SK-N-SH (cell line): ENCODE measurements around the gene CYP2R1. TPM values are rescaled to one million over a fixed set of nuclear protein-coding genes. Genes with fewer than 3 reads are reported as not detected.

Experiments used
- CTCF ChIA-PET: fragments of 300-600, 350-600 bp; formaldehyde crosslinking; extraction: SDS; loops from one replicate; lab custom pipeline; 2021; lab: Yijun Ruan, JAX
- POLR2A ChIA-PET: fragments of 350-600 bp; sonication (Branson Sonifier 250); formaldehyde crosslinking; extraction: SDS; loops from one replicate; lab custom pipeline; 2020; ENCODE audit warnings: antibody characterized with exemption, inconsistent platforms; lab: Yijun Ruan, JAX
- DNase-seq: peaks from one replicate; pipeline ENCODE4 v3.0.0; 2012
- H2AFZ ChIP-seq: fragments of 200-600 bp; sonication (generic); 2 replicates; pipeline ENCODE4 v1.8.1; 2016; ENCODE audit warnings: antibody characterized with exemption, mild to moderate bottlenecking, low read depth
- H3F3A ChIP-seq: fragments of 200-600 bp; sonication (generic); replicated peaks from 2 replicates; pipeline ENCODE3; 2016; ENCODE audit warnings: antibody characterized with exemption, mild to moderate bottlenecking; ENCODE audit not compliant: insufficient read depth
- H3K27ac ChIP-seq, 2 experiments: fragments of 200-500 bp in 1 of 2; fragments of 200-600 bp in 1 of 2; sonication (Bioruptor generic) in 1 of 2; sonication (generic), shearing (Covaris generic) in 1 of 2; 2 replicates each; pipeline versions ENCODE4 v1.5.1 to v1.6.1; 2014 to 2016; ENCODE audit warnings: low read depth in 2 of 2, inconsistent platforms in 1 of 2, low read length in 1 of 2, mild to moderate bottlenecking in 1 of 2, mixed read lengths in 1 of 2
- H3K27me3 ChIP-seq: fragments of 200-600 bp; sonication (generic), shearing (Covaris generic); 2 replicates; pipeline ENCODE4 v1.6.1; 2016; ENCODE audit warnings: mixed run types; ENCODE audit not compliant: insufficient read depth
- H3K36me3 ChIP-seq, 2 experiments: fragments of 200-500 bp in 1 of 2; fragments of 200-600 bp in 1 of 2; sonication (Bioruptor generic) in 1 of 2; sonication (generic) in 1 of 2; replicated peaks in 1 of 2; 2 replicates each; pipeline versions ENCODE3 to v1.5.1; 2014 to 2016; ENCODE audit warnings: low read length in 1 of 2, mild to moderate bottlenecking in 1 of 2; ENCODE audit not compliant: insufficient read depth in 2 of 2, control insufficient read depth in 1 of 2
- H3K4me1 ChIP-seq, 2 experiments: fragments of 200-500 bp in 1 of 2; fragments of 200-600 bp in 1 of 2; sonication (Bioruptor generic) in 1 of 2; sonication (generic), shearing (Covaris generic) in 1 of 2; 2 replicates each; pipeline versions ENCODE4 v1.5.1 to v1.6.1; 2014 to 2016; ENCODE audit warnings: low read depth in 1 of 2, low read length in 1 of 2, mixed run types in 1 of 2; ENCODE audit not compliant: insufficient read depth in 2 of 2, control insufficient read depth in 1 of 2
- H3K4me2 ChIP-seq: fragments of 200-600 bp; sonication (generic), shearing (Covaris generic); 2 replicates; pipeline ENCODE4 v1.6.1; 2017; ENCODE audit warnings: mixed run types
- H3K4me3 ChIP-seq, 2 experiments: fragments of 200-500 bp in 1 of 2; fragments of 200-600 bp in 1 of 2; sonication (Bioruptor generic) in 1 of 2; sonication (generic), shearing (Covaris generic) in 1 of 2; 2 replicates each; pipeline versions ENCODE4 v1.5.1 to v1.8.1; 2014 to 2016; ENCODE audit warnings: low read depth in 2 of 2, inconsistent platforms in 1 of 2, low read length in 1 of 2, mild to moderate bottlenecking in 1 of 2, mixed read lengths in 1 of 2, moderate library complexity in 1 of 2
- H3K79me2 ChIP-seq: fragments of 200-600 bp; sonication (generic); 2 replicates; pipeline ENCODE4 v1.8.1; 2017; ENCODE audit warnings: mild to moderate bottlenecking; ENCODE audit not compliant: insufficient read depth
- H3K9ac ChIP-seq: fragments of 200-600 bp; sonication (generic); 2 replicates; pipeline ENCODE4 v1.6.1; 2017; ENCODE audit warnings: mixed run types
- H3K9me2 ChIP-seq: fragments of 200-600 bp; sonication (generic); 2 replicates; pipeline ENCODE4 v1.6.1; 2017; ENCODE audit warnings: mixed run types
- H3K9me3 ChIP-seq: fragments of 200-600 bp; sonication (generic); 2 replicates; pipeline ENCODE4 v1.6.1; 2017; ENCODE audit warnings: mixed run types, mild to moderate bottlenecking, moderate library complexity
- H4K20me1 ChIP-seq: fragments of 200-600 bp; sonication (generic); 2 replicates; pipeline ENCODE4 v1.6.1; 2017; ENCODE audit warnings: mild to moderate bottlenecking, mixed run types; ENCODE audit not compliant: insufficient read depth
- EP300 ChIP-seq, 2 experiments: IDR thresholded peaks; 2 replicates each; pipeline versions ENCODE4 v1.4.0 to v1.6.1; 2012; ENCODE audit warnings: borderline replicate concordance in 1 of 2, low read depth in 1 of 2, low read length in 1 of 2
- EZH2phosphoT487 ChIP-seq: fragments of 200-600 bp; sonication (generic); IDR thresholded peaks from 2 replicates; pipeline ENCODE4 v1.6.1; 2017; ENCODE audit warnings: low read depth, mixed run types, mild to moderate bottlenecking, antibody characterized with exemption, moderate library complexity, borderline replicate concordance
- FOSL2 ChIP-seq: IDR thresholded peaks from 2 replicates; pipeline ENCODE4 v1.4.0; 2012; ENCODE audit warnings: low read depth, mild to moderate bottlenecking, moderate library complexity, borderline replicate concordance
- GATA2 ChIP-seq: sonication (generic); formaldehyde crosslinking; IDR thresholded peaks from 2 replicates; pipeline ENCODE4 v1.5.0; 2020; ENCODE audit warnings: mild to moderate bottlenecking, missing genetic modification reagents
- MEF2A ChIP-seq: IDR thresholded peaks from 2 replicates; pipeline ENCODE4 v1.4.0; 2012; ENCODE audit warnings: low read depth, borderline replicate concordance
- MXI1 ChIP-seq: IDR thresholded peaks from 2 replicates; pipeline ENCODE4 v1.6.1; 2012; ENCODE audit warnings: mild to moderate bottlenecking, low read depth, low read length, improper control_type of control experiment
- NRF1 ChIP-seq: IDR thresholded peaks from 2 replicates; pipeline ENCODE4 v1.6.1; 2012; ENCODE audit warnings: low read depth, mild to moderate bottlenecking, low read length
- POLR2AphosphoS5 ChIP-seq: IDR thresholded peaks from 2 replicates; pipeline ENCODE4 v1.6.1; 2012; ENCODE audit warnings: low read depth, low read length
- RAD21 ChIP-seq: IDR thresholded peaks from 2 replicates; pipeline ENCODE4 v1.6.1; 2012; ENCODE audit warnings: mild to moderate bottlenecking, low read length
- SMC3 ChIP-seq: IDR thresholded peaks from 2 replicates; pipeline ENCODE4 v1.6.1; 2012; ENCODE audit warnings: low read depth, low read length, improper control_type of control experiment
- TAF1 ChIP-seq: IDR thresholded peaks from 2 replicates; pipeline ENCODE4 v1.6.1; 2012; ENCODE audit warnings: low read depth, mild to moderate bottlenecking, low read length, moderate library complexity, borderline replicate concordance
- YY1 ChIP-seq: IDR thresholded peaks from 2 replicates; pipeline ENCODE4 v1.4.0; 2012; ENCODE audit warnings: low read depth, mild to moderate bottlenecking
- WGBS: methylation state at CpG from one replicate; pipeline ENCODE4 v1.1.6; 2017; ENCODE audit warnings: low lambda C conversion rate; 5-methylcytosine and 5-hydroxymethylcytosine counted together
- polyA plus RNA-seq, 3 experiments: library from polyadenylated mRNA; depleted of rRNA; stranded (reverse); fragments of >200 nt; gene quantifications; 2 replicates each; pipeline ENCODE4 v1.2.3, GENCODE V29; 2012
- TF ChIP-seq, protein P1 (sequence below): IDR thresholded peaks from 2 replicates; pipeline ENCODE4 v1.4.0; 2012; ENCODE audit warnings: low read depth, borderline replicate concordance
- TF ChIP-seq, protein P2 (sequence below): IDR thresholded peaks from 2 replicates; pipeline ENCODE4; 2012
- TF ChIP-seq, protein P3 (sequence below): IDR thresholded peaks from 2 replicates; pipeline ENCODE4 v1.4.0; 2012; ENCODE audit warnings: low read depth
- TF ChIP-seq, protein P4 (sequence below): fragments of 150-350 bp; IDR thresholded peaks from 2 replicates; pipeline ENCODE4 v1.6.1; 2017; ENCODE audit warnings: antibody characterized with exemption, low read length, low read depth, borderline replicate concordance
- TF ChIP-seq, protein P5 (sequence below): IDR thresholded peaks from 2 replicates; pipeline ENCODE4 v1.4.0; 2012; ENCODE audit warnings: low read depth, borderline replicate concordance
- TF ChIP-seq, protein P6 (sequence below): IDR thresholded peaks from 2 replicates; pipeline ENCODE4 v1.6.1; 2012; ENCODE audit warnings: mild to moderate bottlenecking, low read depth, low read length, moderate library complexity

CYP2R1 gene
- polyA plus RNA-seq, 1 of the 3 experiments (the other 2 are of a cell fraction): 9.3 TPM

DNA sequence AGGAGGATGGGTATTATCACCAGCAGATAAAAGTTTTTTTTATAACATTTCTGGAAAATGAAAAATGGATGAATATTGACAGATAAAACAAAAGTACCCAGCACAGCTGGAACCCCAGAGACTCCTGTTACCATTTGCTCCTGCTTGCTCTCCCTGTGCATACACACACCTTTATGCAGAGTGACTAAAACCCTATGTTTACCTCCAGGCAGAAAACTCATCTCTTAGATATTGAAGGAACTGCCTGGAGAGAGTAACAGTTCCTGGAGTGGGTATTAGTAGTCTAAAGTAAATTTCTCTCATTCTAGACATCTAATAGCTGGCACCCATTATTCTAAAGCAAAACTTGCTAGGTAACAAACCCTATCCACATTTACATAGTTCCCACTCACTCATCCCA is 38.0 kb downstream of the CYP2R1 start (continued):
- TF ChIP-seq SMC3: no peak
- no peak for TF ChIP-seq POLR2AphosphoS5
- no peak for TF ChIP-seq GATA2 (CRISPR knock-in tag)

DNA sequence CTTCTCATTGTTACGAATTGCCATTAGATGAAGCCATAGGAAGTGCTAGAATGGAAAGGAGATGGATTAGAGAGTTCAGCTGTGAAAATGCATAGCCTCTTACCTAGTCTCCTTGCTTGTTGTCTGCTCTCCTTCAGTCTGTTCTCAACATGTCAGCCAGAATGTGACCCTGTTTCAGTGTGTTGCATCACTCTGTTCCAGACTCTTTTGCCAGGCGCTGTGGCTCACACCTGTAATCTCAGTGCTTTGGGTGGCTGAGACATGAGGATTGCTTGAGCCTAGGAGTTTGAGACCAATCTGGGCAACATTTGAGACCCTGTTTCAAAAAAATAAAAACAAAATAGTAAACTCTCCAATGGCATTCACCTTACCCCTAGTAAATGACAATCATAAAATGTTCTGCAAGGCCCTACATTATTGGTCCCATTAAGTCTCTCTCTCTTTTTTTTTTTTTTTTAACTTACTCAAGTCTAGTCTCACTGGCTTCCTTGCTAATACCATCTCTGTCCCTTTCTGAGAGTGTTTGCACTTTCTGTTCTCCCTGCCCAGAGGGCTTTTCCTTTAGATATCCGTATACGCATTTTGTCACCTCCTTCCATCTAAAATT is 39.4 kb downstream of the CYP2R1 start:
- CTCF ChIA-PET: no interaction called here

More for the DNA sequence above, 39.4 kb downstream of the CYP2R1 start:
- Histone ChIP-seq H4K20me1 (no peaks in the 10 kb centered on the region), H3K36me3 (no peaks in the 10 kb centered on the region), H3F3A (no peaks in the 10 kb centered on the region), H3K9ac (no peak overlapping the region), H3K27ac (no peak overlapping the region), H3K4me1 (no peaks in the 10 kb centered on the region), H3K9me2 (no peaks in the 10 kb centered on the region), H3K4me2 (no peak overlapping the region), H2AFZ (no peak overlapping the region), H3K9me3 (no peaks in the 10 kb centered on the region), H3K27me3 (no peaks in the 10 kb centered on the region), H3K4me3 (no peak overlapping the region), H3K79me2 (no peaks in the 10 kb centered on the region)
- POLR2A ChIA-PET: no interaction called here
- no peak for DNase-seq
- no peak for TF ChIP-seq MXI1
- TF ChIP-seq, protein P1, sequence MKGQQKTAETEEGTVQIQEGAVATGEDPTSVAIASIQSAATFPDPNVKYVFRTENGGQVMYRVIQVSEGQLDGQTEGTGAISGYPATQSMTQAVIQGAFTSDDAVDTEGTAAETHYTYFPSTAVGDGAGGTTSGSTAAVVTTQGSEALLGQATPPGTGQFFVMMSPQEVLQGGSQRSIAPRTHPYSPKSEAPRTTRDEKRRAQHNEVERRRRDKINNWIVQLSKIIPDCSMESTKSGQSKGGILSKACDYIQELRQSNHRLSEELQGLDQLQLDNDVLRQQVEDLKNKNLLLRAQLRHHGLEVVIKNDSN: no peak
- no peak for TF ChIP-seq EP300 (IDR thresholded peaks at IDR 0.05; ENCODE audit: borderline replicate concordance in 1 of 2, low read depth in 1 of 2, low read length in 1 of 2)
- TF ChIP-seq, protein P2, sequence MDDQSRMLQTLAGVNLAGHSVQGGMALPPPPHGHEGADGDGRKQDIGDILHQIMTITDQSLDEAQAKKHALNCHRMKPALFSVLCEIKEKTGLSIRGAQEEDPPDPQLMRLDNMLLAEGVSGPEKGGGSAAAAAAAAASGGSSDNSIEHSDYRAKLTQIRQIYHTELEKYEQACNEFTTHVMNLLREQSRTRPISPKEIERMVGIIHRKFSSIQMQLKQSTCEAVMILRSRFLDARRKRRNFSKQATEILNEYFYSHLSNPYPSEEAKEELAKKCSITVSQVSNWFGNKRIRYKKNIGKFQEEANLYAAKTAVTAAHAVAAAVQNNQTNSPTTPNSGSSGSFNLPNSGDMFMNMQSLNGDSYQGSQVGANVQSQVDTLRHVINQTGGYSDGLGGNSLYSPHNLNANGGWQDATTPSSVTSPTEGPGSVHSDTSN: no peak
- TF ChIP-seq, protein P3, sequence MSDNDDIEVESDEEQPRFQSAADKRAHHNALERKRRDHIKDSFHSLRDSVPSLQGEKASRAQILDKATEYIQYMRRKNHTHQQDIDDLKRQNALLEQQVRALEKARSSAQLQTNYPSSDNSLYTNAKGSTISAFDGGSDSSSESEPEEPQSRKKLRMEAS: no peak
- no peak for TF ChIP-seq RAD21
- TF ChIP-seq NRF1: no peak
- no peak for TF ChIP-seq MEF2A
- TF ChIP-seq YY1: no peak
- TF ChIP-seq, protein P4, sequence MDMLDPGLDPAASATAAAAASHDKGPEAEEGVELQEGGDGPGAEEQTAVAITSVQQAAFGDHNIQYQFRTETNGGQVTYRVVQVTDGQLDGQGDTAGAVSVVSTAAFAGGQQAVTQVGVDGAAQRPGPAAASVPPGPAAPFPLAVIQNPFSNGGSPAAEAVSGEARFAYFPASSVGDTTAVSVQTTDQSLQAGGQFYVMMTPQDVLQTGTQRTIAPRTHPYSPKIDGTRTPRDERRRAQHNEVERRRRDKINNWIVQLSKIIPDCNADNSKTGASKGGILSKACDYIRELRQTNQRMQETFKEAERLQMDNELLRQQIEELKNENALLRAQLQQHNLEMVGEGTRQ: no peak
- TF ChIP-seq, protein P5, sequence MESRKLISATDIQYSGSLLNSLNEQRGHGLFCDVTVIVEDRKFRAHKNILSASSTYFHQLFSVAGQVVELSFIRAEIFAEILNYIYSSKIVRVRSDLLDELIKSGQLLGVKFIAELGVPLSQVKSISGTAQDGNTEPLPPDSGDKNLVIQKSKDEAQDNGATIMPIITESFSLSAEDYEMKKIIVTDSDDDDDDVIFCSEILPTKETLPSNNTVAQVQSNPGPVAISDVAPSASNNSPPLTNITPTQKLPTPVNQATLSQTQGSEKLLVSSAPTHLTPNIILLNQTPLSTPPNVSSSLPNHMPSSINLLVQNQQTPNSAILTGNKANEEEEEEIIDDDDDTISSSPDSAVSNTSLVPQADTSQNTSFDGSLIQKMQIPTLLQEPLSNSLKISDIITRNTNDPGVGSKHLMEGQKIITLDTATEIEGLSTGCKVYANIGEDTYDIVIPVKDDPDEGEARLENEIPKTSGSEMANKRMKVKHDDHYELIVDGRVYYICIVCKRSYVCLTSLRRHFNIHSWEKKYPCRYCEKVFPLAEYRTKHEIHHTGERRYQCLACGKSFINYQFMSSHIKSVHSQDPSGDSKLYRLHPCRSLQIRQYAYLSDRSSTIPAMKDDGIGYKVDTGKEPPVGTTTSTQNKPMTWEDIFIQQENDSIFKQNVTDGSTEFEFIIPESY: no peak
- TF ChIP-seq FOSL2: no peak
- no peak for TF ChIP-seq TAF1
- TF ChIP-seq, protein P6, sequence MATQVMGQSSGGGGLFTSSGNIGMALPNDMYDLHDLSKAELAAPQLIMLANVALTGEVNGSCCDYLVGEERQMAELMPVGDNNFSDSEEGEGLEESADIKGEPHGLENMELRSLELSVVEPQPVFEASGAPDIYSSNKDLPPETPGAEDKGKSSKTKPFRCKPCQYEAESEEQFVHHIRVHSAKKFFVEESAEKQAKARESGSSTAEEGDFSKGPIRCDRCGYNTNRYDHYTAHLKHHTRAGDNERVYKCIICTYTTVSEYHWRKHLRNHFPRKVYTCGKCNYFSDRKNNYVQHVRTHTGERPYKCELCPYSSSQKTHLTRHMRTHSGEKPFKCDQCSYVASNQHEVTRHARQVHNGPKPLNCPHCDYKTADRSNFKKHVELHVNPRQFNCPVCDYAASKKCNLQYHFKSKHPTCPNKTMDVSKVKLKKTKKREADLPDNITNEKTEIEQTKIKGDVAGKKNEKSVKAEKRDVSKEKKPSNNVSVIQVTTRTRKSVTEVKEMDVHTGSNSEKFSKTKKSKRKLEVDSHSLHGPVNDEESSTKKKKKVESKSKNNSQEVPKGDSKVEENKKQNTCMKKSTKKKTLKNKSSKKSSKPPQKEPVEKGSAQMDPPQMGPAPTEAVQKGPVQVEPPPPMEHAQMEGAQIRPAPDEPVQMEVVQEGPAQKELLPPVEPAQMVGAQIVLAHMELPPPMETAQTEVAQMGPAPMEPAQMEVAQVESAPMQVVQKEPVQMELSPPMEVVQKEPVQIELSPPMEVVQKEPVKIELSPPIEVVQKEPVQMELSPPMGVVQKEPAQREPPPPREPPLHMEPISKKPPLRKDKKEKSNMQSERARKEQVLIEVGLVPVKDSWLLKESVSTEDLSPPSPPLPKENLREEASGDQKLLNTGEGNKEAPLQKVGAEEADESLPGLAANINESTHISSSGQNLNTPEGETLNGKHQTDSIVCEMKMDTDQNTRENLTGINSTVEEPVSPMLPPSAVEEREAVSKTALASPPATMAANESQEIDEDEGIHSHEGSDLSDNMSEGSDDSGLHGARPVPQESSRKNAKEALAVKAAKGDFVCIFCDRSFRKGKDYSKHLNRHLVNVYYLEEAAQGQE: no peak
- no peak for TF ChIP-seq EZH2phosphoT487
- WGBS: 91% methylated on average over 4 of the region's 4 CpGs
